ENCODE data around the gene TCEAL8. TPM values are rescaled to one million over a fixed set of nuclear protein-coding genes. Genes with fewer than 3 reads are reported as not detected.

The TCEAL8 gene
- total and polyA plus RNA-seq, 10 of the 15 experiments (the other 5 are each of a cell fraction or from before 2014, with no cell fraction given) = 28.4 to 123 (median 58.7) TPM

GRCh38 chrX:103279624-103280023, 24.7 kb upstream of the TCEAL8 start:
- H3K79me2 ChIP-seq (ENCODE audit: control insufficient read depth, insufficient read depth, low read length) = no peaks in the 10 kb centered on the region
- SMC1A ChIA-PET (ENCODE audit: uncharacterized antibody, unreplicated experiment) = no interaction called here
- 42% methylated on average over 1 of the region's 1 CpG for WGBS (ENCODE audit: insufficient coverage, insufficient replicate concordance, low lambda C conversion rate, missing lambda C conversion rate)
- FAIRE-seq (no peak), ATAC-seq (no peak), DNase-seq (ENCODE audit: low read depth, low spot score) (no peak)
- H3K4me1 ChIP-seq (ENCODE audit: control insufficient read depth, insufficient read depth, low read length) = no peaks in the 10 kb centered on the region
- H4K20me1 ChIP-seq (ENCODE audit: control insufficient read depth, insufficient read depth) = no peaks in the 10 kb centered on the region
- H2AFZ ChIP-seq (ENCODE audit: control insufficient read depth, low read depth, low read length) = no peak overlapping the region
- no peak overlapping the region for H3K4me2 ChIP-seq (ENCODE audit: control insufficient read depth, insufficient read depth)
- intact Hi-C loops (cut with micrococcal nuclease; ENCODE audit: unreplicated experiment) = no loop called here
- CTCF ChIA-PET = no interaction called here
- no peaks in the 10 kb centered on the region for H3K9me3 ChIP-seq (replicated peaks; ENCODE audit: control insufficient read depth, insufficient read depth, low read length)
- POLR2A ChIA-PET = no interaction called here
- no peak overlapping the region for H3K9ac ChIP-seq (ENCODE audit: control insufficient read depth, insufficient read depth, low read length)
- BruUV-seq (replicated peaks) = no TSS peak
- TF ChIP-seq SUZ12 (IDR thresholded peaks at IDR 0.05; ENCODE audit: unreplicated experiment) (no peak), POU2F2 (IDR thresholded peaks at IDR 0.05; ENCODE audit: borderline replicate concordance, low read depth, low read length) (no peak), CHD1 (IDR thresholded peaks at IDR 0.05; ENCODE audit: low read depth, low read length) (no peak)
- RAD21 ChIA-PET (ENCODE audit: unreplicated experiment) = no interaction called here
- H3K4me3 ChIP-seq = no peak overlapping the region
- H3K27me3 ChIP-seq (replicated peaks in 1 of 2; ENCODE audit: control insufficient read depth in 2 of 2, insufficient read depth in 2 of 2, low read length in 1 of 2) = peaks cover 0 to 3% of the 10 kb centered on the region in 2 experiments; a peak in 2 of 4 replicates
- in situ Hi-C loops (cut with MboI) = no loop called here
- H3K27ac ChIP-seq (ENCODE audit: control insufficient read depth, insufficient read depth) = no peak overlapping the region
- H3K36me3 ChIP-seq (ENCODE audit: control insufficient read depth in 2 of 2, insufficient read depth in 2 of 2, low read length in 1 of 2) = no peaks in the 10 kb centered on the region

GRCh38 chrX:103276581-103277002, 21.6 kb upstream of the TCEAL8 start, which contains the start of gene TCEAL5:
Gene TCEAL5, minus strand, starts transcription at chrX:103276750. Its CDS starts 2,187 bp downstream, at chrX:103274563.
- RAD21 ChIA-PET (ENCODE audit: unreplicated experiment) = no interaction called here
- peaks cover 0 to 3% of the 10 kb centered on the region in 2 experiments; a peak in 2 of 4 replicates for H3K27me3 ChIP-seq (replicated peaks in 1 of 2; ENCODE audit: control insufficient read depth in 2 of 2, insufficient read depth in 2 of 2, low read length in 1 of 2)
- no peaks in the 10 kb centered on the region for H3K36me3 ChIP-seq (ENCODE audit: control insufficient read depth in 2 of 2, insufficient read depth in 2 of 2, low read length in 1 of 2)
- H3K9me3 ChIP-seq (replicated peaks; ENCODE audit: control insufficient read depth, insufficient read depth, low read length) = no peaks in the 10 kb centered on the region
- intact Hi-C loops (cut with micrococcal nuclease; ENCODE audit: unreplicated experiment) (no loop called here), in situ Hi-C loops (cut with MboI) (no loop called here)
- H2AFZ ChIP-seq (ENCODE audit: control insufficient read depth, low read depth, low read length) = no peak within 1 kb of the TSS
- CTCF ChIA-PET = interaction anchor here (0.7 kb wide), 1 partner anchor 67 kb away, joined by 3 read pairs; no protein-coding TSS in a partner anchor
- no peak for ATAC-seq
- SMC1A ChIA-PET (ENCODE audit: uncharacterized antibody, unreplicated experiment) = interaction anchor here (0.7 kb wide), 1 partner anchor 21 kb away, joined by 3 read pairs; no protein-coding TSS in a partner anchor
- no peak for FAIRE-seq
- WGBS (ENCODE audit: insufficient coverage, insufficient replicate concordance, low lambda C conversion rate, missing lambda C conversion rate) = 9% methylated on average over 16 of the region's 17 CpGs
- POLR2A ChIA-PET = no interaction called here
- no peak within 1 kb of the TSS for H3K27ac ChIP-seq (ENCODE audit: control insufficient read depth, insufficient read depth)
- H3K4me1 ChIP-seq (ENCODE audit: control insufficient read depth, insufficient read depth, low read length) = no peaks in the 10 kb centered on the region
- no peak for DNase-seq (ENCODE audit: low read depth, low spot score)
- no peak within 1 kb of the TSS for H3K4me3 ChIP-seq
- H3K79me2 ChIP-seq (ENCODE audit: control insufficient read depth, insufficient read depth, low read length) = no peaks in the 10 kb centered on the region
- no peak within 1 kb of the TSS for H3K9ac ChIP-seq (ENCODE audit: control insufficient read depth, insufficient read depth, low read length)
- H3K4me2 ChIP-seq (ENCODE audit: control insufficient read depth, insufficient read depth) = no peak within 1 kb of the TSS
- no peaks in the 10 kb centered on the region for H4K20me1 ChIP-seq (ENCODE audit: control insufficient read depth, insufficient read depth)
- no TSS peak for BruUV-seq (replicated peaks)
- TF ChIP-seq USF2 (IDR thresholded peaks at IDR 0.05; ENCODE audit: borderline replicate concordance, low read depth, low read length) (no peak), SMC3 (IDR thresholded peaks at IDR 0.05; ENCODE audit: borderline replicate concordance, low read length) (no peak), NFIC (IDR thresholded peaks at IDR 0.05; ENCODE audit: low read depth, low read length) (no peak), SMARCA5 (IDR thresholded peaks at IDR 0.05) (no peak), RELB (IDR thresholded peaks at IDR 0.05; ENCODE audit: low read depth) (no peak), CREM (IDR thresholded peaks at IDR 0.05; ENCODE audit: low read depth) (no peak), EP300 (IDR thresholded peaks at IDR 0.05; ENCODE audit: borderline replicate concordance in 1 of 2, control insufficient read depth in 1 of 2, low read depth in 2 of 2, low read length in 2 of 2) (no peak), MTA2 (IDR thresholded peaks at IDR 0.05; ENCODE audit: low read depth) (no peak), NR2F1 (conservative IDR thresholded peaks at IDR 0.05) (no peak), ZNF384 (IDR thresholded peaks at IDR 0.05; ENCODE audit: borderline replicate concordance, low read depth, low read length) (no peak), KLF5 (IDR thresholded peaks at IDR 0.05; ENCODE audit: partially characterized antibody) (no peak)

Data from GM12878 (cell line).